Body of pancreas (tissue), 4 donors: ENCODE measurements around the gene LRRC28.

Source experiments
- POLR2A ChIP-seq, 3 donors: fragments of 450-650 bp; IDR thresholded peaks; one replicate each; pipeline ENCODE4 v1.6.1; 2016; ENCODE audit warnings: antibody characterized with exemption in 3 of 3, mild to moderate bottlenecking in 2 of 3
- TF ChIP-seq, protein P1 (sequence below), 7 experiments: fragments of 450-650 bp in 4 of 7; fragments of 200-600 bp in 3 of 7; sonication (generic) in 3 of 7; IDR thresholded peaks; one replicate each; pipeline ENCODE4 v1.5.1; 2016 to 2019; ENCODE audit warnings: antibody characterized with exemption in 7 of 7

DNA sequence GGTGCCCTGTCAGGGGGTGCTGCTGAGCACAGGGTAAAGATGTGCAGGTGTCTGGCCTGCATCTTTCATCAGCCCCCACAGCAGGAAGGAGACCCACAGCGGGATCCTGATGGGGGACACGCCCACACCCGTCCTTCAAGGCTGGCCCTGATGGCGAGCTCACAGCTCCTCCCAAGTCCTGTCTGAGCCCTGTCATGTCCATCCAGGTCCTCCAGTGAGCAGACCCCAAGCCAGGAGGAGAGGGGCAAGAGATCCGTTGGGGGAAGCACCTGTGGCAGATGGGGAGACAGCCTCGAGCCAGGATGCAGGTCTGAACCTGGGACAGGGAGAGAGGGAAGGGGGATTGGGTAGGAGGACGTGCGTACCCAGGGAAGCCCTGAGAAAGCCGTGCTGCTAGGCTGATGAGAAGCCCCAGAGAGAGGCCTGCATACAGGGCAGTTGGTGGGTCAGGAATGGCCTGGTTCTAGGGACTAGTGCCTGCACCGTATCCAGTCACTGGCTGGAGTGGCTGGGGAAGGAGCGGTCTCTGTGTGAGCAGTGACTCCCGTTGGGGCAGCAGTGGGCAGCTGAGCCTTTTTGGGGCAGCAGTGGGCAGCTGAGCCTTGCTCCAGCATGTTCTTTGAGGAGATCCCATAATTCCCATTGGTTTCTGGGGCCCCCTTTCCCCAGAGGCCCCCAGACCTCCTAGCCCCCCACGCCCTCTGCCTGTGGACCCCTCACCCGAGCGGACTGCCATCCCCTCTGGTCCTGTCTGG, 181.2 kb downstream of the LRRC28 start:
- TF ChIP-seq, protein P1, sequence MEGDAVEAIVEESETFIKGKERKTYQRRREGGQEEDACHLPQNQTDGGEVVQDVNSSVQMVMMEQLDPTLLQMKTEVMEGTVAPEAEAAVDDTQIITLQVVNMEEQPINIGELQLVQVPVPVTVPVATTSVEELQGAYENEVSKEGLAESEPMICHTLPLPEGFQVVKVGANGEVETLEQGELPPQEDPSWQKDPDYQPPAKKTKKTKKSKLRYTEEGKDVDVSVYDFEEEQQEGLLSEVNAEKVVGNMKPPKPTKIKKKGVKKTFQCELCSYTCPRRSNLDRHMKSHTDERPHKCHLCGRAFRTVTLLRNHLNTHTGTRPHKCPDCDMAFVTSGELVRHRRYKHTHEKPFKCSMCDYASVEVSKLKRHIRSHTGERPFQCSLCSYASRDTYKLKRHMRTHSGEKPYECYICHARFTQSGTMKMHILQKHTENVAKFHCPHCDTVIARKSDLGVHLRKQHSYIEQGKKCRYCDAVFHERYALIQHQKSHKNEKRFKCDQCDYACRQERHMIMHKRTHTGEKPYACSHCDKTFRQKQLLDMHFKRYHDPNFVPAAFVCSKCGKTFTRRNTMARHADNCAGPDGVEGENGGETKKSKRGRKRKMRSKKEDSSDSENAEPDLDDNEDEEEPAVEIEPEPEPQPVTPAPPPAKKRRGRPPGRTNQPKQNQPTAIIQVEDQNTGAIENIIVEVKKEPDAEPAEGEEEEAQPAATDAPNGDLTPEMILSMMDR (IDR thresholded peaks at IDR 0.05) = no peak
- TF ChIP-seq POLR2A (IDR thresholded peaks at IDR 0.05) = no peak
